Neural crest cell (in vitro differentiated cells): ENCODE data around the gene SARS2. TPM values are rescaled to one million over a fixed set of nuclear protein-coding genes. Genes with fewer than 3 reads are reported as not detected.
"Not testable (repeated sequence)": the region's sequence is repeated elsewhere in the genome, so short reads cannot be mapped to it uniquely, and the experiment has no call there.

Experiments
- DNase-seq: peaks from one replicate; pipeline ENCODE4 v3.0.0; 2021; ENCODE audit warnings: low read depth, mixed read lengths, low spot score
- H3K27ac Mint-ChIP-seq: one replicate; pipeline ENCODE4 v1.8.0; 2021; ENCODE audit warnings: mild to moderate bottlenecking, mixed read lengths; ENCODE audit not compliant: unreplicated experiment
- H3K27me3 Mint-ChIP-seq: 2 replicates; pipeline ENCODE4 v1.8.0; 2021; ENCODE audit warnings: low read depth, mild to moderate bottlenecking, mixed read lengths
- H3K36me3 Mint-ChIP-seq: 2 replicates; pipeline ENCODE4 v1.8.0; 2021; ENCODE audit warnings: low read depth, mild to moderate bottlenecking, mixed read lengths
- H3K4me1 Mint-ChIP-seq: 2 replicates; pipeline ENCODE4 v1.8.0; 2021; ENCODE audit warnings: mixed read lengths
- H3K4me3 Mint-ChIP-seq: one replicate; pipeline ENCODE4 v1.8.0; 2021; ENCODE audit warnings: mild to moderate bottlenecking, mixed read lengths
- H3K9me3 Mint-ChIP-seq: 2 replicates; pipeline ENCODE4 v1.8.0; 2021; ENCODE audit warnings: mixed read lengths
- total RNA-seq: library from RNA; stranded (reverse); gene quantifications from 2 replicates; pipeline ENCODE4 v1.2.1, GENCODE V29; 2021
- TF ChIP-seq, protein P1 (sequence below): fragments of 200-600 bp; sonication (generic); conservative IDR thresholded peaks from 2 replicates; pipeline ENCODE4 v1.5.0; 2021; ENCODE audit warnings: antibody characterized with exemption, mild to moderate bottlenecking

SARS2 gene
- total RNA-seq, 1 donor from 2014 or later, result 58.5 TPM

DNA sequence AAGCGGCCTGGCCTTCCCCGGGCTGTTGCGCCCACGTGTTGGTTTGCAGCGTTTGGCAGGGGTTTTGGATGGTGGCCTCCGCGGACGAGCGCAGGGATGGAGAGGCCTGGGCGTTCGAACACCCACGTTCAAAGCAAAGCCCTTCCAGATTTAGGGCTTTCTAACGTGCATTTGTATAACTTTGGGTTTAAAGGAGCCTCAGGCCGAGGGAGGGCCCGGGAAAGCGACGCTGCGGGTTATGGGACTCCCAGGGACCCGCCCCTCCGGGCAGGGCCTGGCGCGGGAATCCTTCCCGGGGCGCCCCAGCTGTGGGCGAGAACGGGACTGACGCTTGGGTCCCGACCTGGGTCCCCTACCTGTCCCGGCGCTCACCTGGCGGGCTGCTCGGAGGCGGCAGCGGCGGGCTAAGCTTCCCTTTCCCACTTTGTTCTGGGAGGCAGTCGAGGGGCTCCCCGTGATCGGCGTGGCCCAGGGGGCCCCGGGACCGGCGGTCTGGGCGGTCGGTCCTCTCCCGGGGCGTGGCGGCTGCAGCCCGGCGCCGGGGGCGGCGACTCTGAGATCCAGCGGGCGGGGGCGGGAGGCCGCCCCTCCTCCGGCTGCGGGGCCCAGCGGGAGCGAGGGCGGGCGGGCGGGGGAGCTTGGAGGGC is 44.8 kb upstream of the SARS2 start, which contains the start of gene FBXO17:
Gene FBXO17 (minus strand): TSS at position 529 of the 647 bp plus-strand sequence. CDS start 25,423 bp downstream, outside the sequence.
- TF ChIP-seq, protein P1, sequence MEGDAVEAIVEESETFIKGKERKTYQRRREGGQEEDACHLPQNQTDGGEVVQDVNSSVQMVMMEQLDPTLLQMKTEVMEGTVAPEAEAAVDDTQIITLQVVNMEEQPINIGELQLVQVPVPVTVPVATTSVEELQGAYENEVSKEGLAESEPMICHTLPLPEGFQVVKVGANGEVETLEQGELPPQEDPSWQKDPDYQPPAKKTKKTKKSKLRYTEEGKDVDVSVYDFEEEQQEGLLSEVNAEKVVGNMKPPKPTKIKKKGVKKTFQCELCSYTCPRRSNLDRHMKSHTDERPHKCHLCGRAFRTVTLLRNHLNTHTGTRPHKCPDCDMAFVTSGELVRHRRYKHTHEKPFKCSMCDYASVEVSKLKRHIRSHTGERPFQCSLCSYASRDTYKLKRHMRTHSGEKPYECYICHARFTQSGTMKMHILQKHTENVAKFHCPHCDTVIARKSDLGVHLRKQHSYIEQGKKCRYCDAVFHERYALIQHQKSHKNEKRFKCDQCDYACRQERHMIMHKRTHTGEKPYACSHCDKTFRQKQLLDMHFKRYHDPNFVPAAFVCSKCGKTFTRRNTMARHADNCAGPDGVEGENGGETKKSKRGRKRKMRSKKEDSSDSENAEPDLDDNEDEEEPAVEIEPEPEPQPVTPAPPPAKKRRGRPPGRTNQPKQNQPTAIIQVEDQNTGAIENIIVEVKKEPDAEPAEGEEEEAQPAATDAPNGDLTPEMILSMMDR, result no peak
- H3K27me3 Mint-ChIP-seq, result peaks cover 5% of the 10 kb centered on the region
- H3K36me3 Mint-ChIP-seq, result no peaks in the 10 kb centered on the region
- DNase-seq, result peak; percentile 39
- peaks cover under 1% of the 10 kb centered on the region for H3K9me3 Mint-ChIP-seq
- peak within 1 kb of the TSS; percentile 97 for H3K4me3 Mint-ChIP-seq
- peaks cover 26% of the 10 kb centered on the region for H3K4me1 Mint-ChIP-seq
- peak within 1 kb of the TSS; percentile 97 for H3K27ac Mint-ChIP-seq

DNA sequence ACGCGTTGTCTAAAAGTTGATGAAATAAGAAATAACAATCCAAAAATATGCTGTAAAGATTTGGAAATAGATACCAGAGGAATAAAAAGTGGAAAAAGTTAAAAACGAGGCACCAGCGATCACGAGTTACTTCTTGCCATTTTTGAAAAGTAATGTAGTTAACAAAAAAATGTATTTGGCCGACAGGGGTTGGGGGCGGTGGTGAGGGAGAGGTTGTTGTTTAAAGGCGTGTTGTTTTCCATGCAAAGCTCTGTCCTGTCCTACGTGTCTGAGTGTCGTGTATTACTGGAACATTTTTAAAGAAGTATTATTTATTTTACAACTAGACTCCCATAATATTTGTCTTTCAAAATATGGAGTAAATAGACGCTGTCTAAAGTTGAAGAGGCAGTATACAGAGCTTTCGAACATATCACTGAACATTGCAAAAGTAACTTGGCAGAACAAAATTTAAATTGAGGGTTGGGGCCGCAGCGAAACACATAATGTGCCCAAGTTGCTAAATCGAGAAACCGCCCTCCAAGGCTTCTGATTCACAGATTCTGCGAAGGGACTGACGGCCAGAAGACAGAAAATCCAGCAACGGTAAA is 44.2 kb upstream of the SARS2 start:
- Mint-ChIP-seq H3K4me3 (peak overlapping the region; percentile 97), H3K9me3 (no peaks in the 10 kb centered on the region), H3K27me3 (peaks cover 5% of the 10 kb centered on the region), H3K27ac (peak overlapping the region; percentile 93), H3K4me1 (peaks cover 26% of the 10 kb centered on the region), H3K36me3 (no peaks in the 10 kb centered on the region)
- TF ChIP-seq, protein P1, result peak; percentile 33
- DNase-seq, result no peak

DNA sequence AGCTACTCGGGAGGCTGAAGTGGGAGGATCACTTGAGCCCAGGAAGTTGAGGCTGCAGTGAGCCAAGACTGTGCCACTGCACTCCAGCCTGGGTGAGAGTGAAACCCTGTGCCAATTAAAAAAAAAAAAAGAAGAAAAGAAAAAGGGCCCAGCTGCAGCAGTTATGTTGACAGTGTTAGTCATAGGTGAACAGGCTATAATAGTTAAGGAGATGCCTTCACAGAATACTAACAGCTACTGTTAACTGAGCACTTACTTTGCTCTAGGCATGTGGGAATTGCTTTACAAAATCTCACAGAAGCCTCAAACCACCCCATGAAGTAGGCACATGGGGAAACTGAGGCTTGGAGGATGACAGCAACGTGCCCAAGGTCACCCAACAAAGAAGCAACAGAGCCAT is 41.1 kb upstream of the SARS2 start:
- Mint-ChIP-seq H3K27me3 (peaks cover 3% of the 10 kb centered on the region), H3K9me3 (no peaks in the 10 kb centered on the region), H3K4me3 (peak overlapping the region; percentile 59), H3K4me1 (peaks cover 25% of the 10 kb centered on the region), H3K36me3 (no peaks in the 10 kb centered on the region), H3K27ac (no peak overlapping the region)
- TF ChIP-seq, protein P1, result no peak
- no peak for DNase-seq

DNA sequence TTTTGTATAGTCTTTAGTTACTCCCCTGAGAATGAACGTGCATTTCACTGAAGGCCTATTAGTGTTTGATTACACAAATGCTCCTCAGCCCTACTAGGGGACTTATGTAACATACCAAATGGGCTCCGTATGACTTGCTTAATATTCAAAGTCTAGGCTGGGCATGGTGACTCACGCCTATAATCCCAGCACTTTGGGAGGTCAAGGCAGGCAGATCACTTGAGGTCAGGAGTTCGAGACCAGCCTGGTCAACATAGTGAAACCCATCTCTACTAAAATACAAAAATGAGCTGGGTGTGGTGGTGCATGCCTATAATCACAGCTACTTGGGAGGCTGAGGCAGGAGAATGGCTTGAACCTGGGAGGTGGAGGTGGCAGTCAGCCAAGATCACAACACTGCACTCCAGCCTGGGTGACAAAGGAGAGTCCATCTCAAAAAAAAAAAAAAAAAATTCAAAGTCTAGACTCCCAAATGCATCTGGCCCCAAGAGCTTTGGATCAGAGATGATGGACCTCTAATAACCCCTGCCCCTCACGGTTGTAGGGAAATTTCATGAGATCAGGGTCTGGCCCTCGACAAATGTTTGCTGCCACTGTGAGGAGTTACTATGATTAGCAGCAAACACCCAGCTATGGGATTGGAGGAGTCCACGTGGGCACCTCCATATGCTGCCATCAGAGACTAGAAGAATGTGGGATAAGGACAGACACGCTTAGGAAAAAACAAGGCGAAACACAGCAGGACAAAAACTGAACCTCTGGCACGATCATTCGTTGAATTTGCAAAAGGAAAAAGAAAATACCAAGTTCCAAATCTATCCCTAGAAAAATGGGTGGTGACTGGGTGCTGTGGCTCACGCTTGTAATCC is 40.3 kb upstream of the SARS2 start:
- TF ChIP-seq, protein P1, result no peak
- peak overlapping the region; percentile 17 for H3K4me3 Mint-ChIP-seq
- H3K27ac Mint-ChIP-seq, result no peak overlapping the region
- H3K27me3 Mint-ChIP-seq, result no peaks in the 10 kb centered on the region
- H3K9me3 Mint-ChIP-seq, result no peaks in the 10 kb centered on the region
- H3K36me3 Mint-ChIP-seq, result no peaks in the 10 kb centered on the region
- DNase-seq, result no peak
- H3K4me1 Mint-ChIP-seq, result peaks cover 17% of the 10 kb centered on the region

DNA sequence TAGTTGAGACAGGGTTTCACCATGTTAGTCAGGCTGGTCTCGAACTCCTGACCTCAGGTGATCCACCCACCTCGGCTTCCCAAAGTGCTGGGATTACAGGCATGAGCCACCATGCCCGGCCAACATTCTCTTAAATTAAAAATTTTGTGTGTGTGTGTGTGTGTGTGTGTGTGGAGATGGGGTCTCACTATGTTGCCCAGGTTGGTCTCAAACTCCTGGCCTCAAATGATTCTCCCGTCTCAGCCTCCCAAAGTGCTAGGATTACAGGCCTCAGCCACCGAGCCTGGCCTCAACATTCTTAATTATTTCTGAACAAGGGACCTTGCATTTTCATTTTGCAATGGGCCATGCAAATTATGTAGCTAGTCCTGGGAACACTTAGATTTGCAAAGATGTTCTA is 35.6 kb upstream of the SARS2 start:
- H3K27me3 Mint-ChIP-seq, H3K4me3 Mint-ChIP-seq, H3K27ac Mint-ChIP-seq, DNase-seq, H3K36me3 Mint-ChIP-seq, H3K9me3 Mint-ChIP-seq: not testable (repeated sequence)
- H3K4me1 Mint-ChIP-seq, result peaks cover 11% of the 10 kb centered on the region
